NOMO-1 treated with DMSO at 0.1 percent for 48 hours (cell line): ENCODE results near the gene MITF.
"Not testable (repeated sequence)": the region's sequence is repeated elsewhere in the genome, so short reads cannot be mapped to it uniquely, and the experiment has no call there.

ENCODE experiments used
- DNase-seq: peaks from one replicate; lab custom pipeline; 2025; ENCODE audit not compliant: unreplicated experiment; lab: John Stamatoyannopoulos, UW

The MITF gene

DNA sequence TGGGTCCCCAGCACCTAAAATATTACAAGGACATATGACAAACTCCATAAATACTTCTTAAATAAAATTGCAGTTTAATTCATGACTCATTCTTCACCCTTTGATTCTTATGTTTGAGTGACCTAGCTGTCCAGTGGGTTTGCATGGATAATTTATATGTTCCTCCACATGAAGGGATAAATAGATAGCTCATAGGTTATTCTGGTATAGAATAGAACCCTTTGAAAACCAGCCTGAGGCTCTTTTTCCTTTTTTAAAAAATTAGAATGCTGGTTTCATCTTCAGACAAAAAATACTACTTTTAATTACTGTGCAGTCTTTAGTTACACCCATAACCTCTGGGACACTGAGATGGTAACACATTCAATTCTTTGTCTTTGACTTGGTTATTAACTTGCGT lies 163.1 kb downstream of the MITF start:
- no peak for DNase-seq

DNA sequence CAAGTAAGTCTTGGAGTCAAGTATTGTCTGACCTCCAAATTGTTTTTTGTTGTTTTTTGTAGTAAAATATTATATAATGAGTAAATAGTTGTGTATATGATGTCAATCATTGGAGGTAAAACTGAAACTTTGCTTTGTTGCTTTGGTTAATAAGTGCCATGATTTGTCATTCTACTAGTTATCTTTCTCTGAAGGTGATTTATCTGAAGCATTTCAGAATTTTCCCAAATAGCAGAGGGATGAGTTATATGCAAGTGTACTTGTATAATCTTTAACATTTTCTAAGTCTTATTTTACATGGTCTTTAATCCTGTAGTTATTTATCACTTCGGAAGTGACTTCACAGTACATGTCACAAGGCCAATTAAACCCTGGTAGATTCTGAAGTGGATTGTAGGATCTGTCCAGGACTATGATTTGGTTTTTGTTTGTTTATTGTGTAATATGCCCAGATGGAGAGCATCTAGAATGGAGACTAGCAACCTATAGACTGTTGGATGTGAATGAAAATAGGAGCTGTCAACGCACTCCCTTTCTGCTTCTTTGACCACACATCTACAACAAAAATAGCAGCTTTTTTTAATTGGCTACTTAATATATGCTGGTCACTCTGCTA lies 167.2 kb downstream of the MITF start:
- DNase-seq: no peak

DNA sequence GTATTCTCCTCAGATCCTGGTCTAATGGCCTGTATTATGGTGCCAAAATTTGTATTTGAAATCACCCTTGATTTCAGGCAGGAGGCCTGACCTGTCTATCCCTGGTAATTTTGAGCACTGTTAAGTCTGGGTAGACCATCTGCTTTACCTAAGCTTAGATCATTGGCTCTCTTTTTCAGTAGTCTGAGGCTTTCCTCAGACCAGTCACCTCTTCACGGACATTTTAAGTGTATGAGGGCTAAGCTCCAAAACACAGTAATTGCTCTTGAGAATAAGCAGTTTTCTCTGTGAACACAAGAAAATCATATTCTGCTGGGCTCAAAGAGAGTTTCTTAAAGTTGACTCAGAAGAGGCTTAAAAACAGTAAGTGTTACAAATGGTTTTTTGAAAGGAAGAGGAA lies 168.3 kb downstream of the MITF start:
- DNase-seq: no peak

DNA sequence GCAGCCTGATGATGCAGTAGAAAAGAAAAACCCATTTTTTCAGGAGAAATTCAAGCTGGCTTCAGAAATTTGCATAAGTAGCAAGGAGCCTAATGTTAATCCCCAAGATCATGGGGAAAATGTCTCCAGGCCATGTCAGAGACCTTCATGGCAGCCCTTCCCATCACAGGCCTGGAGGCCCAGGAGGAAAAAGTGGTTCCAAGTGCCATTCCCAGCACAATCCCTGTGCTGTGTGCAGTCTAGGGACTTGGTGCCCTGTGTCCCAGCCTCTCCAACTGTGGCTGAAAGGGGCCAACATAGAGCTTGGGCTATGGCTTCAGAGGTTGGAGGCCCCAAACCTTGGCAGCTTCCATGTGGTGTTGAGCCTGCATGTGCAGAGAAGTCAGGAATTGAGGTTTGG lies 170.6 kb downstream of the MITF start:
- DNase-seq: not testable (repeated sequence)

DNA sequence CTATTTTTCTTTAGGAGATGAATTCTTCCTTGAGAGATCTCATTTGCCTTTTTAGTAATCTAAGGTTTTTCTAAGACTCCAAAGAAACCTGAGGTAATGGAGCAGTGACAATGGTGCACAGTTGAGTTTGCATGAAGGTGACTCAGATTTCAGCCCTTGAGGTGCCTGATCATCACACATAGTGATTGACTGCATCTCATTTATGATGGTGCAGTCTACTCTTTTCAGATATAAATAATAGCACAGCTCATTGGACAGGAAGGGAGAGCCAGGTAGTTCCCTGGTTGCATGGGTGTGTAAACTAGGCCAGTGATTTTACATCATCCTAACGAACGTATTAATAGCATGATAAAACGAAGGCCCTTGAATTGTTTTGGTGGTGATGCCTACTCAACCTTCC lies 174.2 kb downstream of the MITF start:
- DNase-seq: no peak

DNA sequence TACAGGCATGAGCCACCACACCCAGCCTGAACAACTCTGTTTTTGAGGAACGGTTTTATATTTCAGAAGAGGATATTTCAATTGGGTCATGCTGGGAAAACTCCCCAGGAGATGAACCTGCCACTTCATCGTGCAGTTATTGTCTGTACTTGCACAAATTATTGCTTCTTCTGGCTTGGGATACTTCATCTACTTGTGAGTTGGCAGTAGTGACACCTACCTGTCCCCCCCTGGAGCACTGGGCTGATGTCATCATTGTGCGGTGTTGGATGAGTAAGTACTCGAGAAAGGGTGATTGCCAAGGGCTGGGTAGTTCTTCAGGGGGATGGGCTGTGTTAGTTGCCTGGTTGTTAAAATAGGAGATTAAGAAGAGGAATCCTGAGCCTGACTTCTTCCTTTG lies 175.1 kb downstream of the MITF start:
- no peak for DNase-seq

DNA sequence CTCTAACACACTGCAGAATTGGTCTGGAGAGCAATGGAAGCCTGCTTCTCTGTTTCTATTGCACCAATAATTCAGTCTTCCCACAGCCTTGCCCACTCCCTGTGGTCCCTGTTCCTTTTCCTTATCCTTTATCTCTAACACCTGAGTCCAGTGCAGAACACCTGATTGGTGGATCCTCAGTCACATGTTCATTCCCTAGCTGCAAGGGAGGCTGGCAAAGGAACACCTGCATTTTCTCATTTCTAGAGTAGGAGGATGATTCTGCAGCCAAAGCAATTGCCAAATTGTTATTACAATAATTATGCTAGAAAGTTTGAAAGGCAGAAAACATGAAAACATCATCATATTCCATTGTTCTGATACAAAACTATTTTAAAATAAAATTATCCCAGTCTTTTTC lies 176.5 kb downstream of the MITF start:
- DNase-seq: no peak

DNA sequence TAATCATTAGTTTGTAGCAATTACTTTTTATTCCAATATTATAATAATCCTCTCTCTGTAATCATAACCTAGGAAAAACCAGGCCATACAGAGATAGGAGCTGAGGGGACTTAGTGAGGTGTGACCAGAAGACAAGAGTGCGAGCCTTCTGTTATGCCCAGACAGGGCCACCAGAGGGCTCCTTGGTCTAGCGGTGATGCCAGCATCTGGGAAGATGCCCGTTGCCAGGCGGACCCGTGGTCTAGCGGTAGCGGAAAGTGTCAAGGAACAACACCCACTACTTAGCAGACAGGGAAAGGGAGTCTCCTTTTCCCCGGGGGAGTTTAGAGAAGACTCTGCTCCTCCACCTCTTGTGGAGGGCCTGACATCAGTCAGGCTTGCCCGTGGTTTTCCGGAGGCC lies 180.7 kb downstream of the MITF start:
- DNase-seq: not testable (repeated sequence)

DNA sequence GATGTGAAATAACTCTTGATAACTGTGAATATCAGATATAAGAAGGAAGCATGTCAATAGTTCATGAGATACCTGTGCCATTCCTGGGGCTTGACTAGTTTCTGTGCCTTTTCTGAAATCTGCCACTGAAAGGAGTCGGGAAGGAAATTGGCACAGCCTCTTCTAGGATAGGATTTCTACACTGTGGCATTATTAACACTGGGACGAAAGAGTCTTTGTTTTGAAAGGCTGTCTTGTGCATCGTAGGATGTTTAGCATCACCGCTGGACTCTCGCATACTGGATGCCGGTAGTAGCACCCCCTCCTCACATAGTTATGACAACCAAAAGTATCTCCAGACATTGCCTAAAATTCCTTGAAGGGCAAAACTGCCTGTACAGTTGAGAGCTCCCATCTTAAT lies 182.4 kb downstream of the MITF start:
- DNase-seq: no peak

DNA sequence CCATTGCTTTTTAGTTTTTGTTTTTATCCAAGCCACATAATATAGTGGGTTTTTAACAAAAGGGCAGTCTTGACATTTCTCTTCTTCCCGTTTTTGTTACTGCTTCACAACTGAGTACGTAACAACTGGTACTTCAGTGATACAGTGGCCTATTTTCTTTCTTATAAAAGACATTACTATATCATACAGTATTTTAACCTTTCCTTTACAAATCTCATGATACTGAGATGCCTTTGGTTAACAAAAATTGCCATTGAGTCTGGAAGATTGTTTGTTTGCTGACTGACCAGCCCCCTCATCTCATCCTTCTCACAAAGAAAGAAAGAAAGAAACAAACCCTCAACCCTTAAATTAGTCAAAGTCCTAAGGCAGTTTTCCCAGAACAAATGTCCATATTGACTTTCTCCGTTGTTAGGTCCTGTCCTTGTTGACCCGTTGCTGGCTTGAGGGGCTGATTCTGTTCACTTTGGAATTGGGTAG lies 183.3 kb downstream of the MITF start:
- no peak for DNase-seq

DNA sequence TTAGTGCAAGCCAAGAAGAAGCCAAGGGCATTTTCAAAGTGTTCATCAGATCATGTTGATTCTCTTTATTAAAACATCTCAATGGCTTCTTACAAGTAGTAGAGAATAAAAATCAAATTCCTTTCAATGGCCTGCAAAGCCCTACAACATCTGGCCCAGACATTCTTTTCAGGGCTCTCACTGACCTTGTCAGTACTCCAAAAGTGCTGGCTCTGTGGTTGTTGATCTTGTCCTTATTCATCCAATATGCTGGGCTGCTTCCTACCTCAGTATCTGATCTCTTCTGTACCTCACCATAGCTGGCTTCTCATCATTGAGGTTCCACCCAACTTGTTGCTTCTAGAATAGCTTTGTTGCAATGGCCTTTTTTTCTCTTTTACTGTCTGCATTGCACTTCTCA lies 186.2 kb downstream of the MITF start:
- no peak for DNase-seq

DNA sequence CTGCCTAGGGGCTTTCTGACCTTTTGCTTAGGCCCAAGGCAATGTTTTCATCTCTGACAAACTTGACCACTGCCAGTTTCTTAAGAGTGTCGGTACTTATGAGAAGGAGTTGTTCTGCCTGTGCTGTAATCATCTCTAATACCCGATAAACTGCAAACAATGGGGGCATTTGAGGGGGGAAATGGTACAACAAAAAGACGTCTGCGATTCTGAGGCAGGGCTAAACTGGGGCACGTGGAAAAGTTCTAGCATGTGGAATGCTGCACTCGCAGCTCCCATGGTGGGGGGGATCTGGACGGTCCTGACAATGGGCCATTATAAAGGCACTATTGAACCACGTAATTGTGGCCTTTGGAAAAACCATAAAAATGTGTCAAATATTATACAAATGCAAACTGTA lies 187.1 kb downstream of the MITF start:
- DNase-seq: no peak

DNA sequence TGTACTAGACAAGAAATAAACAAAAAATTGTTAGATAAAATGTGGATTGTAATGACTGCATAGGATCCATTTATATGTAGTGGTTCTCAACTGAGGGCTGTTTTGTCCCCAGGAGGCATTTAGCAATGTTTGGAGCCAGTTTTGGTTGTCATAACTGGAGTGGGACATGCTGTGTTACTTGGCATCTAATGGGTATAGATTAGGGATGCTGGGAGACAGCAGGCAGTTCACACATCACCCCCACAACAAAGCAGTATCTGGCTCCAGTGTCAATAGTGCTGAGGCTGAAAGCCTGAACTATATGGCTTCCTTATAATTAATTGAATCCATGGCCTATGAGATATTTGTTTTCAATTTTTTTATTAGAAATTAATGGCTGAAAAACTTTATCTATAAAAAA lies 188.3 kb downstream of the MITF start:
- no peak for DNase-seq

DNA sequence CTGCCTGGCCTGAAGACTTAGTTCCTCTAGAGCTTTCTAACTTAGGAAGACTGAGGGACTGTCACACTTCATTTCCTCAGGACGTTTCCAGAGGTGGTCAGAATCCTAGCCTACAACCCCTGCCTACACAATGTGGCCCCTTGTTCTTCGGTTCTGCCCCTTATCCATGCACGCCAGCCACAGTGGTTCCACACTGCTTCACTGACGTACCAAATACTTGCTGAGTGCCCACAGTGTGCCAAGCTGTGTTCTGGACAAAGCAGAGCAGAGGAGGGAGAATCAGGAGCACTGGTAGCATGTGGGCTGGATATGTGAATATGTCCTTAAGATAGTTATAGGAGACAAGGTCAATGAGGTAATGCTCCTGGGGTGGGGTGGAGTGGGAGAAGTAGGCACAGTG lies 189.8 kb downstream of the MITF start:
- DNase-seq: no peak

DNA sequence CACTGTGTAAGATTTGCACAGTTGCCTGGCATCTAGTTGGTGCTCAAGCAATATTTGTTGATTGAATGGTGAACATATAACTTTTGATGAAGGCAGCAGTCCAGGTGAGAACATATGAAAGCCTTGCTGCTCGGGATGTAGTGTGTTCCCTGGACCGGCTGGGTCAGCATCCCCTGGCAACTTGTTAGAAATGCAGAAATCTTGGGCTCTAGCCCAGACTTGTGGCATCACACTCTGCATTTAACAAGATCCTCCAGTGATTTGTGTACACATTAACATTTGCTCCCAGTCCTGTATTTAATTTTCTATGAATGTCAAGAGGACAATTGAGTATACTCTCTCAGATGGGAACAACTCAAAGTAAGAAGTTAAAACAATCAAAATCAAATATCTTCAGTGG lies 191.3 kb downstream of the MITF start:
- no peak for DNase-seq

DNA sequence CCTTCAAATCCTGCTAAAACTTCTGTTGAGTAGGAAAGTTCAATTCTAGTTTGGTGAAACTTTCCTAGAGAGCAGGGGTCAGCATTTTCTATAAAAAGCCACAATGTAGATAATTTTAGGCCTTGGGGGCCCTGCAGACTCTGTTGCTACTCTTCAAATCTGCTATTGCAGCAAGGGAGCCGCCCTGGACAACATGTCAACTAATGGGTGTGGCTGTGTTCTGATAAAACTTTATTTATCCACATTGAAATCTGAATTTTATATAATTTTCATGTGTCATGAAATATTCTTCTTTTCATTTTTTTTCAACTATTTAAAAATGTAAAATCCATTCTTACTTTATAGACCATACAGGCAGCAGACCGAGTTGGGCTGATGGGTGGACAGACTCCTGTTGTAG lies 192.8 kb downstream of the MITF start:
- no peak for DNase-seq

DNA sequence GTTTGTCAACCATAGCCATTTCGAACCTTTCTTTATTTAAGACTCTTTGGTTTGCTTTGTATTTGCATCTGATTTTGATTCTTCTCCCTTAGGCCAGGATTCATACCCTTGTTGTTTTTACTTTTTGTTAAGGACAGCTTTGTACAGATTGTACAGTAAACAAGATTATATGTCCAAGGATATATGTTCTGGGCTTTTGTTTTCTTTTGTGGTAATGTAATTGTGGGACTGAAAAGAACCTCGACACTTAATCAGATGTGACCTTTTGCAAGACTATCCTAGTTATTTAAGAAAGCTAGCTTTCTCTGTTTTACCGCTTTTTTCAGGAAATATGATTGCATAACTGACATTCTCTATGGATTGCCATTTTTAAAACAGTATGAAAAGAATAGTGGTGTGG lies 193.2 kb downstream of the MITF start:
- no peak for DNase-seq

DNA sequence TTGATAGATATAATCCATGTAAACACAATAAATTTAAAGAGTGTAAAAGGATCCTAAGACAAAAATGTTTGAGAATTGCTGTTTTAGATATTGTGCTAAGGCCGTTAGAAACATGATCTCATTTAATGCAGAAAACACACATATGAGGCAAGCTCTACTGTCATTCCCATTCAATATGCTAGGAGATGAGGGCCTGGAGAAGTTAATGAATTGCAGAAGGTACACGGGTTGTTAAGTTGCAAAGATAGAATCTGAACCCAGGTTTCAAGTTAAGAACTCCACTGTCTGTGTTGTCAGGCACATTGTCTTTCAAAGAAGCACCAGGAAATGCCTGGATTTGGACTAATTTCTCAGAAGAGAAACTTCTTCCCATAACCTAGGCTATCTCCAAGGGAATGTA lies 195.1 kb downstream of the MITF start:
- no peak for DNase-seq

DNA sequence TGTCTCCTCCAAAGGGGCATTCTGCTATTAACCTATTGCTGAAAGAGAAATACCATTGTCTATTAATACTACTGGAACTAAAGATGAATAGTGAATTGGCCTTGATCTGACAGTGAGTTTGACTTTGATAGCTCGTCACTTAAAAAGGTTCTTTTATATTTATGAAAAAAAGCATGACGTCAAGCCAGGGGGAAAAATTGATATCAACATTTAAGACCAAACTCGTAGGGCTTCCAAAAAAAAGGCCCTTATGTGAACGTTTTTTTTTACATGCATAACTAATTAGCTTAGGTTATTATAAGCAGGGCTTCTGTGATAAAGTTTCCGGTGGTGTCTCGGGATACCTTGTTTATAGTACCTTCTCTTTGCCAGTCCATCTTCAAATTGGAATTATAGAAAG lies 197.0 kb downstream of the MITF start:
- DNase-seq: no peak

DNA sequence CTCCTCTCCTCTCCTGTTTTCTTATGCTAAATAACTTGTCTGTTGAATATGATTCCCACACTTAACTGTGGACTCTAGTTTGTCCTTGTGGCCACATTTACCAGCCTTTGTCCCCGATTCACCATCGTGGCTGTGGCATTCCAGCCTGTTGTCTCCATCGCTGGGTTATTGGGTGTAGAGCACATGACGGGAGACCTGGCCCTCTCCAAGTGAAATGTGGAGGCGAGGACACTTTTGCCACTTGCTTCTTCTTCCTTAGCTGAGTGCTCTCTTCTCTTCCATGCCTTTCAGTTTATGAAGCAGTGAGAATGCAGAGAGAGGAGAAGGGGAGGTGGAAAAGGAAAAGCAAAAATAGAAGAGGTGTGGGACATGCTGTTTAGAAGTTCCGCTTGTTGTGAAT lies 198.8 kb downstream of the MITF start:
- DNase-seq: no peak

DNA sequence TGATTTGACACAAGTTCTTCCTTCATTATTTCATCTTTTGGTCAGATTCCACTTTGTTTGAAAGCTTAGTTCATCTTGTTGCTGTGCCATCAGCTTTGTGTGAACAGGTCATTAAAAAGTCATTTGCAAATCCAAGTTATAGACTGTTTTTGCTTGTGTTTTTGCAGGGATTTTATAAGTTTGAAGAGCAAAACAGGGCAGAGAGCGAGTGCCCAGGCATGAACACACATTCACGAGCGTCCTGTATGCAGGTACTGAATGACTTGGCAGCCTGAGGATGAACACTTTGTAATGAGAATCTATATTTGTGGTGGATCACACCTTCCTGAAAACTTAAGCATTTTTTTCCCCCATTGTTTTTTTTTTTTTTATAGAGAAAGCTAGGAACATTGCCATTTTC lies 199.7 kb downstream of the MITF start:
- no peak for DNase-seq

DNA sequence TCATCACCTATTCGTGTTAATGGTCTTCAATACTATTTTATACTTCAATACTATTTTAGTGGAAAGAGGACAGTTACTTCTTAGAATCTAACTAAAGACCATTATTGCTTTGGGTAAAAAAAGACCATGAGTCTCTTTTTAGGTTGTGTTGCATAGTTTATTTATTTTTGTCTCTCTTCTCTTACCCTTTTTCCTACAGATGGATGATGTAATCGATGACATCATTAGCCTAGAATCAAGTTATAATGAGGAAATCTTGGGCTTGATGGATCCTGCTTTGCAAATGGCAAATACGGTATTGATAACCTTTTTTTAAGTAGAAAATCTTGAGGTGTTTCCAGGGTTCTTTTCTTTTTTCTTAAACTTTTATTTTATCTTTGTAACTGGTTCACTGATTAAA lies 201.8 kb downstream of the MITF start:
- no peak for DNase-seq

DNA sequence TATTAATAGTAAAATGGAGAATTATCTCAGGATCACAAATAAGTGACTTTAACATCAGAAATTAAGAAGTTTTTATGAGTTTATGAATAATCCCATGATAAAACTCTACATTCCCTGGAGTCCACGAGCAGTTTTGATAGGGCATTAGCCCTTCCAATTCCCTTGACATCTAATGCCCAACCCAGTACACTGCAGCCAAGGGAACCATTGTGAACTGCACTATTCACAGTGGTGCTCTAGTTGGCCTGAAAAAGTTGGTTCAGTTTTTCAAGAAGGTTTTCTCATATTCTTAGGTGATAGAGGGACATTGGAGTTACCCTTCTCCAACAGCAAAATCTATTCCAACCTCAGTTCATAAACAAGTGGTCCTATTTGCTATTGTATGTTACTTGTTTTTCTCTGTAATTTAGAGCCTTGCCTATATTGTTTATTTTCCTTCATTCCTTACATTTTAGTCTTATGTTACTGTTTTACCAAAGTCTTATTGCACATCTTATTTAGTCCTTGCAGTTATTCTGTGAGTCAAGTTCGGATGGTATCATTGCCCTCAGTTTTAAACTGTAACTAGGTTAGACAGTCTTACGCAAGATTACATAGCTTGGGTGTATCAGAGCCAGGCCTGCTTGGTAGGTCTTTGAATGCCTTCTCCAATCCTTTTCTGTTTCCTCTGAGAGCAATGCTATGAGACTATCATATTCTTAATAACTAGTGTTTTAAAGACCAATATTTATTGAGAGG lies 202.3 kb downstream of the MITF start:
- no peak for DNase-seq
